Measurements from ENCODE around the gene OR10AD1.
A peak's percentile ranks its signal among the peaks of the same experiment; 100 is the strongest.

Gene OR10AD1

GRCh38 chr12:48191096-48191495 lies 12.0 kb downstream of the OR10AD1 start:
- DNase-seq: no peak

DNA sequence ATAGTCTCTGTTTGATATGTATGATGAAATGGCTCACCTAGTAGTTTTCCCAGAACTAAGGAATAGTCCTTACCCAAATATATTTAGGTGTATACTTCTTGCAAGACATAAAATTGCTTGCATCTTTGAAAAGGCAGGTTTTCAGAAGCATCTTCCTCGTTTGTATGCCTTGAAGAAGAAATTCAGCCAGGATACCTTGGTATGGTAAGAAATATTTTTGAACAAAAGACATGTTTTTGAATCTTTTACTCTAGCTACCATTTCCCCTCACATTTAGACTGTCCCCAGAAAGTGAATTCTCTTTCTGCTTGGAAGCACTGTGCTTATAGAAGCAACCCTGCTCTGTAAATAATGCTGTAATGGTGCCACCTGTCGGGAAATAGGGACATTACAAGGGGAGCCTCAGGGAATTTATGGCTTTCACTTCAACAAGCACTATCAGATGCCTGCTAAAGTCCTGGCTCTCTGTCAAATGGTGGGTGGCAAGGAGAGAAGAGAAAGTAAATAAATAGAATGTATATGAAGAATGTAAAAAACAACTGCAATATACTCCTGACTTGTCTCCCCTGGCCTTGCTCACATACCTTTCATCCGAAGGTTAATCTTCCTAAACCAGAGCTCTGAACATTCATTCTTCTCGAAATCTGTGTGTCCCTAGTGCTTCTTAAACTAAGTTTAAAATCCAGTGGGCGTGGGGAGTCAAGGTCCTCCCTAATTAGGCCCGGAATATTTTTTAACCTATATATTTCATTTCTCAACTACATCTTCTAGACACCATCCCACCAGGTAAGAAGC lies 13.6 kb downstream of the OR10AD1 start:
- peak; percentile 72 to 78 (median 76) for DNase-seq

DNA sequence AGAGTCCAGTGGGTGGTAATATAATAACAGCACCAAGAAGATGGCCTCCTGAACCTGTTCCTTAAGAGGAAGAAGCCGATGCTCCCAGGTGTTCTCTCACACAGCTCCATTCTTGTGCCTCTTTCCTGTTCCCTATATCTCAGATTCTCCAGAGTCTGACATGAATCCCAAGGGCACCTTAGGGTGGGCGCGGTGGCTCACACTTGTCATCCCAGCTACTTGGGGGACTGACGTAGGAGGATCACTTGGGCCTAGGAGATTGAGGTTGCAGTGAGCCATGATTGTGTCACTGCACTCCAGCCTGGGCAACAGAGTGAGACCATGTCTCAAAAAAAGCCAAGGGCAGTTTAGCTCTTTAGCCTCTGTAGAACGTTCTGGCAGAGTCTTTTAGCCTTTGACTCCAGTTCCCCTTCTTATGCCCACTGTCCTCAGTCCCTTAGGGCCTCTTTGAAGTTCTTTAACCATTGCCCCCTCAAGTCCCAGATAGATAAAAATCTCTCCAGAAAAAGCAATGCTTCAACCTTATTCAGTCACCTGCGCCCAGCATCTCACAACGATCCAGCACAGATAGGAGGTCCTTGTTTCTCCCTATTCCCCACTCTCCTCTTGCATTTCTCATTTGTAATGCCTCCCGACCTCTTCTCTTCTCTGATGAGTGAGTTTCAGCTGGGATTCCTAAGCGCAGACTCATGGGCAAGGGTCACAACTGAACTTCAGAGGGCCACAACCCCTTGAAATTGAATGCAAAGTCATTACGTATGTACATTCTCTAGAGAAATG lies 15.0 kb downstream of the OR10AD1 start:
- DNase-seq: no peak

GRCh38 chr12:48185181-48185919 lies 17.7 kb downstream of the OR10AD1 start:
- no peak for DNase-seq

DNA sequence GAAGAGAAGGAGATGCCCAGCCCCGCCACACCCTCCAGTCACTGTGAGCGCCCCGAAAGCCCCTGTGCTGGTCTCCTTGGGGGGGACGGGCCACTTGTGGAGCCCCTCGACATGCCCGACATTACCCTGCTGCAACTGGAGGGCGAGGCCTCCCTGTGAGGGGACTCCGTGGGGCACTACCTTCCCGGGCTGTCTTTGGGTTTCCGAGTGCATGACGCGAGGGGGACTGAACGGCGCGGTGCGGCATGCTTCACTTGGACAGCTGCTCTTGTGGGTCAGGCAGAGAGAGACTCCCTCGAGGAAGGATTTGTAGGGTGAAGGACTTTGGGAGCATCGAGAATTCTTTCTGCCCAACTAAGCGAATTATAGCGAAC lies 18.6 kb downstream of the OR10AD1 start:
- DNase-seq: no peak

DNA sequence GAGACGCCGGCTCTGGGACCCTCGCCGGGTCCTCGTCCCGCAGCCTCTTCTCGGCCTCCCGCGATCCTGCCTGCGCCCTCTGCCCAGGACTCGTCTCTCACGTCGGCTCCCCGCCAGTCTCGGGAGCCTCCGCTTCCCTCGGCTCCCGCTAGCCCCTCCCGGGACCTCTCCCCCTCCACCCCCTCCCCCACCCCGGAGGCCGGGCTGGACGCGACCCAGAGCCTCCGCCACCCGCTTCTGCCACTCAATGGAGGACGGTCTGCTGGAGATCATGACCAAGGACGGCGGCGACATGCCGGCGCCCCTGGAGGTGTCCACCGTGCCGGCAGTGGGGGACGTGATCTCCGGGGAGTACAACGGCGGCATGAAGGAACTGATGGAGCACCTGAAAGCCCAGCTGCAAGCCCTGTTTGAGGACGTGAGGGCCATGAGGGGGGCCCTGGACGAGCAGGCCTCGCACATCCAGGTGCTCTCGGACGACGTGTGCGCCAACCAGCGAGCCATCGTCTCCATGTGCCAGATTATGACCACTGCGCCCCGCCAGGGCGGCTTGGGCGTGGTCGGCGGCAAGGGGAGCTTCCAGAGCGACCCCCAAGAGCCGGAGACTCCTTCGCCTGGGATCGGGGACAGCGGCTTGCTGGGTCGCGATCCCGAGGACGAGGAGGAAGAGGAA lies 19.1 kb downstream of the OR10AD1 start:
- DNase-seq: no peak

GRCh38 chr12:48183091-48183875 lies 19.8 kb downstream of the OR10AD1 start, which contains the start of gene CCDC184:
CCDC184 (plus strand) TSS chr12:48183644; CDS start chr12:48184123, 479 bp downstream.
- peak; percentile 54 to 58 (median 57) for DNase-seq

DNA sequence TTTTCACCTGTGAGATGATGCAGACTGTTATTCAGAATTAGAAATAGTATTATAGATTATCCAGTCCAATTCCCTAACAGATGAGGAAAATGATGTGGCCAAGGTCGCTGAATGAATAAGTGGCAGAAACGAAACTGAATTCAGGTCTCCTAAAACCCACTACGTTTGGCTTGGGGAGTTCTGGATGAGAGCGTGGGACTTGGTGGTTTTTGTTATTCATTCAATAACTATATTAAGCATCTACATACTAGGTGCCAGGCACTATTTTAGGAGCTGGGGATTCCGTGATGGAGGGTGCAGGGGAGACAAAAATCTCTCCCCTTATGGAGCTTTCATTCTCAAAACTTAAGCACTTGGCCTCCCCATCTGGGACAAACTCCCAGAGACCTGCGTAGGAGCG lies 20.5 kb downstream of the OR10AD1 start:
- peak; percentile 31 to 57 (median 34) for DNase-seq

- DNase-seq: no peak
Observed at GRCh38 chr12:48180857-48181495, 22.1 kb downstream of the OR10AD1 start.

DNA sequence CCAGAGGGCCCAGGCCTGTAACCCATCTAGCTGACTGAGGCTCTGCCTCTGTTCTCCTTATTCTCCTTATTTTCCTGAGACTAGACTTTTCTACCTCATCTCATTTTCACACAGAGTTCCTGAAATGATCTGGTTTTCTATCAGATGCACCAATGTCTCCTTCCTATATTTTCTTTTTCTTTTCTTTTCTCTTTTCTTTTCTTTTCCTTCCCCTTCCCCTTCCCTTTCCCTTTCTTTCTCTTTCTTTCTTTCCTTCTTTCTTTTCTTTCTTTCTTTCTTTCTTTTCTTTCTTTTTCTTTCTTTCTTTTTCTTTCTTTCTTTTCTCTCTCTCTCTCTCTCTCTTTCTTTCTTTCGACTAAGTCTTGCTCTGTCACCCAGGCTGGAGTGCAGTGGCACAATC lies 22.7 kb downstream of the OR10AD1 start:
- no peak for DNase-seq

- DNase-seq: no peak
Observed at GRCh38 chr12:48179466-48179865, 23.6 kb downstream of the OR10AD1 start.

- no peak for DNase-seq
Observed at GRCh38 chr12:48177982-48178381, 25.1 kb downstream of the OR10AD1 start.

GRCh38 chr12:48176417-48176751 lies 26.7 kb downstream of the OR10AD1 start:
- DNase-seq: no peak

DNA sequence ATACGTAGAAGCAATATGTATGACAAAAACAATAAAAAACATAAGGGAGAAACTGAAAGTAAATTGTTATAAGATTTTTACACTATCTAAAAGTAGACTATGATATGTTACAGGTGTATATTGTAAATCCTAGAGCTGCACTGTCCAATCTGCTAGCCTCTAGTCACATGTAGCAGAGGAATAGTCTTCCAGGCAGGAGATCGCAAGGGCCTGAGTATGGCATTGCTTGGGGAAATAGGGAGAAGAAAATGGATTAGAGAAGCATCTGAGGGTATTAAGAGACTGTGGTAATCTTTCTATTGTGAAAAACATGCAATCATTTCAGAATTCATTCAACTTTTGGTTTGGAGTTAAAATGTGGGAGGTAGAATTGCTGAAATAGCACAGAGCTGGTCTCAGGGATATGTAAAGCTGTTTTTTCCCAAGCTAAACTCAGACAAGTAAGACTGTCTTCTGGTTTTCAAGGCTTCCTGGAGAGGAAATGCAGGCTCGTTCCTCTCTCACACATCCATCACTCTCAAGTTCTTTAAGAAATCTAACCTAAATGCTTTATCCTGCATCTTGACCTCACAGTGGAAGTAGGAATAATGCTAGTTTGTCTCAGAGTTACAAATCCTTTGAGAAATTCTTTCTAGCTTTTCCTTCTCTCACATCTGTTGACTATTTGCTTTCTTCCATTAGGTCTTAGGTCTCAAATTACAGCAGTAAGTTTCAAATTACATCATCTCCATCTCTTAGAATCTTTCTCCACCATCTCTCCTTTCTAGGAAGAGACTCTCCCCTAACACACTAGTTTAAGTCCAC lies 27.3 kb downstream of the OR10AD1 start:
- DNase-seq: no peak

GRCh38 chr12:48169011-48169410 lies 34.1 kb downstream of the OR10AD1 start:
- DNase-seq: no peak

GRCh38 chr12:48165089-48165981 lies 37.8 kb downstream of the OR10AD1 start:
- DNase-seq: peak; percentile 57 to 74 (median 71)

GRCh38 chr12:48164451-48164850 lies 38.6 kb downstream of the OR10AD1 start:
- DNase-seq: no peak

GRCh38 chr12:48163150-48163747 lies 39.8 kb downstream of the OR10AD1 start:
- no peak for DNase-seq

DNA sequence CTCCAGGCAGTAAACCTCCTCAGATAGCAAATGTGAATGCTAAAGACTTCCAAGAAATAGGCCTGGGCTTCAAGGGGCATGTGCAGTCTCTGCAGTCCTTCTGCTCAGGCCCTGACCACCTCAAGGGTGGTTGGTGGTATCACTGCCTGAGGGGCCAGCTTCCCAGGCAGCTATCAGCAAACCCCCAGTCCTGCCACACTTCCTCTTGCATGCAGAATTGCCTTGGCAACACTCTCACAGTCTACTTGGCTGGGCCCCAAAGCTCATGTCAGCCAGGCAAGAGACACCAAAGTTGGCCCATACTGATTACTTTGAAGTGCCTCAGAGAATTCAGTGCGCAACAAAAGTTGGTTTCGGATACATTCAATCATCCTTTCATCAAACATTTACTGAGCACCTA lies 42.3 kb downstream of the OR10AD1 start:
- DNase-seq: no peak
